Ascending aorta (tissue), 2 donors: ENCODE results near the gene FUCA1. TPM values are rescaled to one million over a fixed set of nuclear protein-coding genes. Genes with fewer than 3 reads are reported as not detected.

ENCODE experiments used
- DNase-seq, 2 donors: peaks; one replicate each; pipeline ENCODE4 v3.0.0-alpha.2; 2019; ENCODE audit warnings: low spot score in 2 of 2
- H3K27ac ChIP-seq, 2 donors: fragments of 200-600 bp; sonication (generic); one replicate each; pipeline ENCODE4 v1.5.1; 2016 to 2017; ENCODE audit warnings: mild to moderate bottlenecking in 1 of 2
- H3K27me3 ChIP-seq: fragments of 200-600 bp; sonication (generic); one replicate; pipeline ENCODE4 v1.5.1; 2017
- H3K36me3 ChIP-seq, 2 donors: fragments of 200-600 bp; sonication (generic); one replicate each; pipeline ENCODE4 v1.5.1; 2016
- H3K4me1 ChIP-seq, 2 donors: fragments of 200-600 bp; sonication (generic); one replicate each; pipeline ENCODE4 v1.5.1; 2016 to 2017; ENCODE audit warnings: mild to moderate bottlenecking in 1 of 2
- H3K4me3 ChIP-seq, 2 donors: fragments of 200-600 bp; sonication (generic); one replicate each; pipeline ENCODE4 v1.5.1; 2016 to 2017; ENCODE audit warnings: mild to moderate bottlenecking in 1 of 2
- H3K9me3 ChIP-seq, 2 donors: fragments of 200-600 bp; sonication (generic); one replicate each; pipeline ENCODE4 v1.5.1; 2016
- intact Hi-C: fragments of 100-400 bp; cut with DNase I; formaldehyde crosslinking; loops from one replicate; pipeline ENCODE4 v1.15.1; 2023
- total RNA-seq: library from RNA; depleted of rRNA; stranded (reverse); fragments of >200 nt; gene quantifications from one replicate; pipeline ENCODE4 v1.1.0, GENCODE V29; 2016
- TF ChIP-seq, protein P1 (sequence below), 3 experiments: fragments of 200-600 bp in 2 of 3; fragments of 450-650 bp in 1 of 3; sonication (generic) in 2 of 3; IDR thresholded peaks; one replicate each; pipeline ENCODE4 v1.5.1; 2016 to 2019; ENCODE audit warnings: antibody characterized with exemption in 3 of 3, mild to moderate bottlenecking in 1 of 3, moderate library complexity in 1 of 3

The FUCA1 gene
- total RNA-seq, 1 donor from 2014 or later: 11.1 TPM

DNA sequence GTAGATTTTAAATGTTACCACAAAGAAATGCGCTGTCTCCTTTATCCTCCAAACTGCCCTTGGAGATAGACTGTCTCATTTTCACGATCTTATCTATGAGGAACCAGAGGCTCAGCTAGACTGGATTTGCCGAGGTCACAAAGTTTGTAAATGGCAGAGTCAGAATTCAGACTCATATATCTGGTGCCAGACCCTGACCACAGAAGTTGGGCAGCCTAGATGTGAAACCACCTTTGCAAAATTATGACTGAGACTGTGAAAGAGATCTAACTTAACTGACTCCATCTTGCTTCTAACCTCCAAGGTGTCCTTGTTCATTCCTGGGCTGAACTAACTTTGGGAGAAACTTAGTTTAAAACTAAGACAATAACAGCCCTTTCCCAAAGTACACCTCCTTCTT lies 31.0 kb upstream of the FUCA1 start:
- Histone ChIP-seq H3K27me3 (no peaks in the 10 kb centered on the region), H3K9me3 (no peaks in the 10 kb centered on the region), H3K4me3 (no peak overlapping the region), H3K4me1 (no peaks in the 10 kb centered on the region), H3K27ac (no peak overlapping the region), H3K36me3 (no peaks in the 10 kb centered on the region)
- no peak for DNase-seq
- intact Hi-C loops: no loop called here
- TF ChIP-seq, protein P1, sequence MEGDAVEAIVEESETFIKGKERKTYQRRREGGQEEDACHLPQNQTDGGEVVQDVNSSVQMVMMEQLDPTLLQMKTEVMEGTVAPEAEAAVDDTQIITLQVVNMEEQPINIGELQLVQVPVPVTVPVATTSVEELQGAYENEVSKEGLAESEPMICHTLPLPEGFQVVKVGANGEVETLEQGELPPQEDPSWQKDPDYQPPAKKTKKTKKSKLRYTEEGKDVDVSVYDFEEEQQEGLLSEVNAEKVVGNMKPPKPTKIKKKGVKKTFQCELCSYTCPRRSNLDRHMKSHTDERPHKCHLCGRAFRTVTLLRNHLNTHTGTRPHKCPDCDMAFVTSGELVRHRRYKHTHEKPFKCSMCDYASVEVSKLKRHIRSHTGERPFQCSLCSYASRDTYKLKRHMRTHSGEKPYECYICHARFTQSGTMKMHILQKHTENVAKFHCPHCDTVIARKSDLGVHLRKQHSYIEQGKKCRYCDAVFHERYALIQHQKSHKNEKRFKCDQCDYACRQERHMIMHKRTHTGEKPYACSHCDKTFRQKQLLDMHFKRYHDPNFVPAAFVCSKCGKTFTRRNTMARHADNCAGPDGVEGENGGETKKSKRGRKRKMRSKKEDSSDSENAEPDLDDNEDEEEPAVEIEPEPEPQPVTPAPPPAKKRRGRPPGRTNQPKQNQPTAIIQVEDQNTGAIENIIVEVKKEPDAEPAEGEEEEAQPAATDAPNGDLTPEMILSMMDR (IDR thresholded peaks at IDR 0.05): no peak

DNA sequence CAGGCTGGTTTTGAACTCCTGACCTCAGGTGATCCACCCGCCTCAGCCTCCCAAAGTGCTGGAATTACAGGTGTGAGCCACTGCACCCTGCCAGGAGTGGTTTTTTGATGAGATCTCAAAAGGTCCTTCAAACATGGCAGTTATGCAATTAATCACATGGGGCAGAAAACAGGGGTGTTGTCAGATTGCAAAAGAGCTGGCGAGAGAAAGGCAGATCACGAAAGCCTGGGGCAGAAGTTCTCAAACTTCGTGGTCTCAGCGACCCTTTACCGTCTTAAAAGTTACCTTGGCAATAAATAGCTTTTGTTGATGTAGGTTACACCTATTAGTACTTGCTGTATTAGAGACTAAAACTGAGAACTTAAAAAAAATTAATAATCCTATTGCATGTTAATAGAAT lies 29.0 kb upstream of the FUCA1 start:
- H3K27ac ChIP-seq: no peak overlapping the region
- intact Hi-C loops: no loop called here
- no peak for DNase-seq
- TF ChIP-seq, protein P1 (IDR thresholded peaks at IDR 0.05): no peak
- no peaks in the 10 kb centered on the region for H3K9me3 ChIP-seq
- no peaks in the 10 kb centered on the region for H3K4me1 ChIP-seq
- no peaks in the 10 kb centered on the region for H3K27me3 ChIP-seq
- H3K4me3 ChIP-seq: no peak overlapping the region
- H3K36me3 ChIP-seq: no peaks in the 10 kb centered on the region

DNA sequence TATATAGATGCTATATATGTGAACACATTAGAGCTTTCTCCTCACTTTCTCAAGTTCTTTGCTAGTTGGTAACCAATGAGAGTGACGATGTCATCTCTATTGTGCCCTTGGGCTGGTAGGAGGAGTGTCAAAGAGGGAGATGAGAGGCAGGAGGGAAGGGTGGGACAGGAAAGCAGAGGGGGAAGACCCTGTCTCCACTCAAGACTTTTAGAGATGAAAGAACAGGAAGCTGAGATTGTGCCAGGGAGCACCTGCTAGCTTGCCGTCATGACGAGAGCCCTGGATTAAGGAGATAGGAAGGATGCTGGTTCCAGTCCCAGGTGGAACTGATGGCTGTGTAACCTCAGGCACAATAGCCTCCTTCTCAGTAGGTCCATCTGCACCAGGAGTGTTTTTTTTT lies 28.4 kb upstream of the FUCA1 start:
- Histone ChIP-seq H3K4me1 (no peaks in the 10 kb centered on the region), H3K27me3 (no peaks in the 10 kb centered on the region), H3K27ac (no peak overlapping the region), H3K36me3 (no peaks in the 10 kb centered on the region), H3K4me3 (no peak overlapping the region), H3K9me3 (no peaks in the 10 kb centered on the region)
- DNase-seq: no peak
- intact Hi-C loops: no loop called here
- TF ChIP-seq, protein P1 (IDR thresholded peaks at IDR 0.05): no peak

DNA sequence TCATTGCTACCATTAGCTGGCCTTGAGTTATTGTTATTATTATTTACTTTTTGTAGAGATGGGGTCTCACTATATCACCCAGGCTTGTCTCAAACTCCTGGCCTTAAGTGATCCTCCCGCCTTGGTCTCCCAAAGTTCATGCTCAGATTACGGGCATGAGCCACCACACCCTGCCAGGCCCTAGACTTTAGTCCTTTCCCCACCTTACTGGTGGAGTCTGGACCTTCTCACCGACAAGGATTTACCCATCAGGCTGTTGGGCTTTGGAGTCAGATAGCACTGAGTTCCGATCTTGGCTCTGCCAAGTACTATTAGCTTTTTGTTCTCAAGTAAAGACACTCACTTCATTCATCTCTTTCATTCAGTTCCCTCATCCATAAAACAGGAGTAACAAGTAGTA lies 27.9 kb upstream of the FUCA1 start:
- intact Hi-C loops: no loop called here
- no peak for DNase-seq

DNA sequence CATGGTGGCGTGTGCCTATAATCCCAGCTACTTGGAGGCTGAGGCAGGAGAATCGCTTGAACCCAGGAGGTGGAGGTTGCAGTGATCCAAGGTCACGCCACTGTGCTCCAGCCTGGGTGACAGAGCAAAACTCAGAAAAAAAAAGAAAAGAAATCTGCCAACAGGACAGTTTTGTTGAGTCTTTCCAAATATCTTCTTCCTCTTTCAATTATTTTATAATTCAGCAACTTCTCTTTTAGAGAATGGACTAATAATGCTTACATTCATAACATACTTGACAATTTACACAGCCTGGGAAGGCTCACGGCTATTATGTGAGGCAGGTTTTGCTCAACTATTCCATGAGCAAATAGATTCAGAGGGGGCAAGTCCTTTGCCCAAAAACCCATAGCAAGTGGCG lies 27.0 kb upstream of the FUCA1 start:
- Histone ChIP-seq H3K27me3 (no peaks in the 10 kb centered on the region), H3K9me3 (no peaks in the 10 kb centered on the region), H3K4me3 (no peak overlapping the region), H3K4me1 (no peaks in the 10 kb centered on the region), H3K27ac (no peak overlapping the region), H3K36me3 (no peaks in the 10 kb centered on the region)
- DNase-seq: no peak
- intact Hi-C loops: no loop called here
- TF ChIP-seq, protein P1 (IDR thresholded peaks at IDR 0.05): no peak

More for the DNA sequence above, 27.9 kb upstream of the FUCA1 start:
- Histone ChIP-seq H3K4me3 (no peak overlapping the region), H3K4me1 (no peaks in the 10 kb centered on the region), H3K9me3 (no peaks in the 10 kb centered on the region), H3K27ac (no peak overlapping the region), H3K36me3 (no peaks in the 10 kb centered on the region), H3K27me3 (no peaks in the 10 kb centered on the region)
- TF ChIP-seq, protein P1 (IDR thresholded peaks at IDR 0.05): no peak

DNA sequence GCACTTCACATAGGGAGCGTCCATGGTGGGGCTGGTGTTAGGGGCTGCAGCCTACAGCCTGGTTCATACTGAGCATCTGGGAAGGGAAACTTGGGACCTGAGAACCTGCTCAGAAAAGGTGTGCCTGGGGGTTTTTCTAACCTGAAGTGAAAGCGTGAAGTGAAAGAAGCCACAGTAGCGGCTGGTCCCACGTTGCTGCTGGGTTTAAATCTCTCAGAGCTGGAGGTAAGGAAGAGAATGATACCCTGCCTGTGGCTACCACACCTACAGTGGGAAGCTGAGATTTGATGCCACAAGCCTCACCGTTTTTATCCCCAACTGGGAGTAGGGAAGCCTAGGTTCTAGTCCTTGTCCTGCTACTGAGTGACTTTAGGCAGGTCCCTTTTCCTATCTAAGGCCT lies 21.0 kb upstream of the FUCA1 start:
- TF ChIP-seq, protein P1 (IDR thresholded peaks at IDR 0.05): no peak
- DNase-seq: no peak
- intact Hi-C loops: no loop called here
- H3K9me3 ChIP-seq: no peaks in the 10 kb centered on the region
- H3K36me3 ChIP-seq: no peaks in the 10 kb centered on the region
- no peaks in the 10 kb centered on the region for H3K4me1 ChIP-seq
- H3K27ac ChIP-seq: no peak overlapping the region
- no peaks in the 10 kb centered on the region for H3K27me3 ChIP-seq
- H3K4me3 ChIP-seq: no peak overlapping the region
